GM23338 (cell line): ENCODE measurements around the gene HSPA12A. TPM values are rescaled to one million over a fixed set of nuclear protein-coding genes. Genes with fewer than 3 reads are reported as not detected.

Experiments
- ATAC-seq: fragments of 200-7000 bp; cut with Tn5 transposase; 3 replicates; pipeline ENCODE4 v1.9.1; 2020
- DNase-seq: peaks from one replicate; pipeline ENCODE4 v3.0.0-alpha.2; 2015; ENCODE audit warnings: low spot score
- H2AFZ ChIP-seq: fragments of 200-600 bp; sonication (generic); 2 replicates; pipeline ENCODE4 v1.8.0; 2016; ENCODE audit warnings: antibody characterized with exemption, mild to moderate bottlenecking, moderate library complexity
- H3F3A ChIP-seq: fragments of 200-600 bp; sonication (generic); replicated peaks from 2 replicates; pipeline ENCODE4 v1.8.0; 2017; ENCODE audit warnings: antibody characterized with exemption, mixed run types, low read depth
- H3K27ac ChIP-seq: fragments of 200-600 bp; sonication (generic); 2 replicates; pipeline ENCODE4 v1.6.1; 2016; ENCODE audit warnings: low read depth
- H3K27me3 ChIP-seq: fragments of 200-600 bp; sonication (generic); 2 replicates; pipeline ENCODE4 v1.8.0; 2016; ENCODE audit warnings: mild to moderate bottlenecking, mixed run types, moderate library complexity; ENCODE audit not compliant: insufficient read depth
- H3K36me3 ChIP-seq: fragments of 200-600 bp; sonication (generic); 2 replicates; pipeline ENCODE4 v1.8.0; 2016; ENCODE audit warnings: mild to moderate bottlenecking; ENCODE audit not compliant: insufficient read depth
- H3K4me1 ChIP-seq: fragments of 200-600 bp; sonication (generic); 2 replicates; pipeline ENCODE4 v1.8.0; 2016; ENCODE audit warnings: mild to moderate bottlenecking, moderate library complexity; ENCODE audit not compliant: insufficient read depth
- H3K4me2 ChIP-seq: fragments of 200-600 bp; sonication (generic); 2 replicates; pipeline ENCODE4 v1.7.1; 2017; ENCODE audit warnings: mixed run types
- H3K4me3 ChIP-seq: fragments of 200-600 bp; sonication (generic); 2 replicates; pipeline ENCODE4 v1.6.1; 2016; ENCODE audit warnings: mixed run types
- H3K79me2 ChIP-seq: fragments of 200-600 bp; sonication (generic); replicated peaks from 2 replicates; pipeline ENCODE4 v1.8.0; 2017; ENCODE audit warnings: mild to moderate bottlenecking; ENCODE audit not compliant: insufficient read depth
- H3K9me2 ChIP-seq: fragments of 200-600 bp; sonication (generic); 2 replicates; pipeline ENCODE4 v1.8.0; 2017; ENCODE audit not compliant: insufficient read depth
- H4K20me1 ChIP-seq: fragments of 200-600 bp; sonication (generic); replicated peaks from 2 replicates; pipeline ENCODE4 v1.8.0; 2017; ENCODE audit warnings: mild to moderate bottlenecking; ENCODE audit not compliant: insufficient read depth
- H3K27ac Mint-ChIP-seq: 2 replicates; pipeline ENCODE4 v1.8.0; 2020; ENCODE audit warnings: inconsistent platforms, mild to moderate bottlenecking, moderate library complexity, mixed read lengths
- H3K27me3 Mint-ChIP-seq: 3 replicates; pipeline ENCODE4 v1.8.0; 2022; ENCODE audit warnings: low read depth, mild to moderate bottlenecking, moderate library complexity, mixed read lengths, inconsistent platforms; ENCODE audit not compliant: insufficient read depth, poor library complexity
- H3K36me3 Mint-ChIP-seq: 3 replicates; pipeline ENCODE4 v1.8.0; 2021; ENCODE audit warnings: low read depth, mild to moderate bottlenecking, inconsistent platforms, moderate library complexity, mixed read lengths
- H3K4me1 Mint-ChIP-seq: 3 replicates; pipeline ENCODE4 v1.8.0; 2020; ENCODE audit warnings: mild to moderate bottlenecking, inconsistent platforms, mixed read lengths
- H3K4me3 Mint-ChIP-seq: 3 replicates; pipeline ENCODE4 v1.8.0; 2021; ENCODE audit warnings: moderate library complexity, mild to moderate bottlenecking, inconsistent platforms, mixed read lengths
- H3K9me3 Mint-ChIP-seq: 3 replicates; pipeline ENCODE4 v1.8.0; 2020; ENCODE audit warnings: moderate library complexity, mild to moderate bottlenecking, inconsistent platforms, mixed read lengths
- EZH2 ChIP-seq: fragments of 200-600 bp; sonication (generic); IDR thresholded peaks from one replicate; pipeline ENCODE4 v1.8.0; 2017; ENCODE audit warnings: antibody characterized with exemption, mild to moderate bottlenecking, low read depth; ENCODE audit not compliant: unreplicated experiment
- NANOG ChIP-seq: IDR thresholded peaks from 2 replicates; pipeline ENCODE4 v1.6.1; 2016; ENCODE audit warnings: antibody characterized with exemption, borderline replicate concordance
- STAT1 ChIP-seq: IDR thresholded peaks from one replicate; pipeline ENCODE4 v1.6.1; 2016; ENCODE audit warnings: antibody characterized with exemption; ENCODE audit not compliant: unreplicated experiment
- ZNF331 ChIP-seq: fragments of 250-450 bp; sonication (Bioruptor Pico); IDR thresholded peaks from 2 replicates; pipeline ENCODE4 v1.5.0; 2020; ENCODE audit warnings: low read depth, mild to moderate bottlenecking, moderate library complexity
- polyA plus RNA-seq: library from polyadenylated mRNA; unstranded; fragments of >200 nt; fragmentation: Nextera tagmentation; extraction: Ambion mirVana; gene quantifications from 2 replicates; pipeline ENCODE4 v1.2.1, GENCODE V29; 2016
- total RNA-seq: library from RNA; depleted of rRNA; stranded (reverse); fragments of >200 nt; shearing (Covaris generic); gene quantifications from 2 replicates; pipeline ENCODE4 v1.2.3, GENCODE V29; 2014
- TF ChIP-seq, protein P1 (sequence below): fragments of 250-450 bp; sonication (Bioruptor Pico); IDR thresholded peaks from 2 replicates; pipeline ENCODE4 v1.5.0; 2020; ENCODE audit warnings: mild to moderate bottlenecking, moderate library complexity
- TF ChIP-seq, protein P2 (sequence below), 2 experiments: fragments of 200-600 bp in 1 of 2; sonication (generic) in 1 of 2; conservative IDR thresholded peaks; 2 replicates each; pipeline versions ENCODE4 v1.5.1 to v1.6.1; 2016 to 2017; ENCODE audit warnings: antibody characterized with exemption in 2 of 2, low read depth in 2 of 2, mild to moderate bottlenecking in 2 of 2, moderate library complexity in 1 of 2

Gene HSPA12A
- total and polyA plus RNA-seq, 2 experiments from 2014 or later = 4.4 to 6.3 TPM

DNA sequence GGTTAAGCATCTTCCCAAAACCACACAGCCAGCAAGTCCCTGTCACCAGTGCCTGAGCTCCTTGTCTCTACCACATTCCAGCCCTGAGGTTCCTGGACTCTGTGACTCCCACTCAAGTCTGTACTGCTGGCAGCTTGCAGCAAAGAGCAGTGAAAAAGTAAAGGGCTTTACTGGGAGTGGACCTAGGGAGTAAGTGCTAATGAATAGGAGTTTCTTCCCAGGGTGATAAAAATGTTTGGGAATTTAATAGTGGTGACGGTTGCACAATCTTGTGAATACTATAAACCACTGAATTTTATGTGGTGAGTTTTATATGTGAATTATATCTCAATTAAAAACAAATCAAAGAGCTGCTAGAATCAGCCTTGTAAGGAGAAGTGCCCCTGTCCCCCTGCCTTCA lies 22.6 kb downstream of the HSPA12A start (continued):
- TF ChIP-seq, protein P1, sequence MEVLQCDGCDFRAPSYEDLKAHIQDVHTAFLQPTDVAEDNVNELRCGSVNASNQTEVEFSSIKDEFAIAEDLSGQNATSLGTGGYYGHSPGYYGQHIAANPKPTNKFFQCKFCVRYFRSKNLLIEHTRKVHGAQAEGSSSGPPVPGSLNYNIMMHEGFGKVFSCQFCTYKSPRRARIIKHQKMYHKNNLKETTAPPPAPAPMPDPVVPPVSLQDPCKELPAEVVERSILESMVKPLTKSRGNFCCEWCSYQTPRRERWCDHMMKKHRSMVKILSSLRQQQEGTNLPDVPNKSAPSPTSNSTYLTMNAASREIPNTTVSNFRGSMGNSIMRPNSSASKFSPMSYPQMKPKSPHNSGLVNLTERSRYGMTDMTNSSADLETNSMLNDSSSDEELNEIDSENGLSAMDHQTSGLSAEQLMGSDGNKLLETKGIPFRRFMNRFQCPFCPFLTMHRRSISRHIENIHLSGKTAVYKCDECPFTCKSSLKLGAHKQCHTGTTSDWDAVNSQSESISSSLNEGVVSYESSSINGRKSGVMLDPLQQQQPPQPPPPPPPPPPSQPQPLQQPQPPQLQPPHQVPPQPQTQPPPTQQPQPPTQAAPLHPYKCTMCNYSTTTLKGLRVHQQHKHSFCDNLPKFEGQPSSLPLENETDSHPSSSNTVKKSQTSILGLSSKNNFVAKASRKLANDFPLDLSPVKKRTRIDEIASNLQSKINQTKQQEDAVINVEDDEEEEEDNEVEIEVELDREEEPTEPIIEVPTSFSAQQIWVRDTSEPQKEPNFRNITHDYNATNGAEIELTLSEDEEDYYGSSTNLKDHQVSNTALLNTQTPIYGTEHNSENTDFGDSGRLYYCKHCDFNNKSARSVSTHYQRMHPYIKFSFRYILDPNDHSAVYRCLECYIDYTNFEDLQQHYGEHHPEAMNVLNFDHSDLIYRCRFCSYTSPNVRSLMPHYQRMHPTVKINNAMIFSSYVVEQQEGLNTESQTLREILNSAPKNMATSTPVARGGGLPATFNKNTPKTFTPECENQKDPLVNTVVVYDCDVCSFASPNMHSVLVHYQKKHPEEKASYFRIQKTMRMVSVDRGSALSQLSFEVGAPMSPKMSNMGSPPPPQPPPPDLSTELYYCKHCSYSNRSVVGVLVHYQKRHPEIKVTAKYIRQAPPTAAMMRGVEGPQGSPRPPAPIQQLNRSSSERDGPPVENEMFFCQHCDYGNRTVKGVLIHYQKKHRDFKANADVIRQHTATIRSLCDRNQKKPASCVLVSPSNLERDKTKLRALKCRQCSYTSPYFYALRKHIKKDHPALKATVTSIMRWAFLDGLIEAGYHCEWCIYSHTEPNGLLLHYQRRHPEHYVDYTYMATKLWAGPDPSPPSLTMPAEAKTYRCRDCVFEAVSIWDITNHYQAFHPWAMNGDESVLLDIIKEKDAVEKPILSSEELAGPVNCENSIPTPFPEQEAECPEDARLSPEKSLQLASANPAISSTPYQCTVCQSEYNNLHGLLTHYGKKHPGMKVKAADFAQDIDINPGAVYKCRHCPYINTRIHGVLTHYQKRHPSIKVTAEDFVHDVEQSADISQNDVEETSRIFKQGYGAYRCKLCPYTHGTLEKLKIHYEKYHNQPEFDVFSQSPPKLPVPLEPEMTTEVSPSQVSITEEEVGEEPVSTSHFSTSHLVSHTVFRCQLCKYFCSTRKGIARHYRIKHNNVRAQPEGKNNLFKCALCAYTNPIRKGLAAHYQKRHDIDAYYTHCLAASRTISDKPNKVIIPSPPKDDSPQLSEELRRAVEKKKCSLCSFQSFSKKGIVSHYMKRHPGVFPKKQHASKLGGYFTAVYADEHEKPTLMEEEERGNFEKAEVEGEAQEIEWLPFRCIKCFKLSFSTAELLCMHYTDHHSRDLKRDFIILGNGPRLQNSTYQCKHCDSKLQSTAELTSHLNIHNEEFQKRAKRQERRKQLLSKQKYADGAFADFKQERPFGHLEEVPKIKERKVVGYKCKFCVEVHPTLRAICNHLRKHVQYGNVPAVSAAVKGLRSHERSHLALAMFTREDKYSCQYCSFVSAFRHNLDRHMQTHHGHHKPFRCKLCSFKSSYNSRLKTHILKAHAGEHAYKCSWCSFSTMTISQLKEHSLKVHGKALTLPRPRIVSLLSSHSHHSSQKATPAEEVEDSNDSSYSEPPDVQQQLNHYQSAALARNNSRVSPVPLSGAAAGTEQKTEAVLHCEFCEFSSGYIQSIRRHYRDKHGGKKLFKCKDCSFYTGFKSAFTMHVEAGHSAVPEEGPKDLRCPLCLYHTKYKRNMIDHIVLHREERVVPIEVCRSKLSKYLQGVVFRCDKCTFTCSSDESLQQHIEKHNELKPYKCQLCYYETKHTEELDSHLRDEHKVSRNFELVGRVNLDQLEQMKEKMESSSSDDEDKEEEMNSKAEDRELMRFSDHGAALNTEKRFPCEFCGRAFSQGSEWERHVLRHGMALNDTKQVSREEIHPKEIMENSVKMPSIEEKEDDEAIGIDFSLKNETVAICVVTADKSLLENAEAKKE (CRISPR knock-in tag) = no peak
- TF ChIP-seq, protein P2, sequence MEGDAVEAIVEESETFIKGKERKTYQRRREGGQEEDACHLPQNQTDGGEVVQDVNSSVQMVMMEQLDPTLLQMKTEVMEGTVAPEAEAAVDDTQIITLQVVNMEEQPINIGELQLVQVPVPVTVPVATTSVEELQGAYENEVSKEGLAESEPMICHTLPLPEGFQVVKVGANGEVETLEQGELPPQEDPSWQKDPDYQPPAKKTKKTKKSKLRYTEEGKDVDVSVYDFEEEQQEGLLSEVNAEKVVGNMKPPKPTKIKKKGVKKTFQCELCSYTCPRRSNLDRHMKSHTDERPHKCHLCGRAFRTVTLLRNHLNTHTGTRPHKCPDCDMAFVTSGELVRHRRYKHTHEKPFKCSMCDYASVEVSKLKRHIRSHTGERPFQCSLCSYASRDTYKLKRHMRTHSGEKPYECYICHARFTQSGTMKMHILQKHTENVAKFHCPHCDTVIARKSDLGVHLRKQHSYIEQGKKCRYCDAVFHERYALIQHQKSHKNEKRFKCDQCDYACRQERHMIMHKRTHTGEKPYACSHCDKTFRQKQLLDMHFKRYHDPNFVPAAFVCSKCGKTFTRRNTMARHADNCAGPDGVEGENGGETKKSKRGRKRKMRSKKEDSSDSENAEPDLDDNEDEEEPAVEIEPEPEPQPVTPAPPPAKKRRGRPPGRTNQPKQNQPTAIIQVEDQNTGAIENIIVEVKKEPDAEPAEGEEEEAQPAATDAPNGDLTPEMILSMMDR (conservative IDR thresholded peaks at IDR 0.05; ENCODE audit: low read depth in 2 of 2) = no peak
- TF ChIP-seq NANOG (no peak), ZNF331 (CRISPR knock-in tag) (no peak), EZH2 (no peak), STAT1 (no peak)

DNA sequence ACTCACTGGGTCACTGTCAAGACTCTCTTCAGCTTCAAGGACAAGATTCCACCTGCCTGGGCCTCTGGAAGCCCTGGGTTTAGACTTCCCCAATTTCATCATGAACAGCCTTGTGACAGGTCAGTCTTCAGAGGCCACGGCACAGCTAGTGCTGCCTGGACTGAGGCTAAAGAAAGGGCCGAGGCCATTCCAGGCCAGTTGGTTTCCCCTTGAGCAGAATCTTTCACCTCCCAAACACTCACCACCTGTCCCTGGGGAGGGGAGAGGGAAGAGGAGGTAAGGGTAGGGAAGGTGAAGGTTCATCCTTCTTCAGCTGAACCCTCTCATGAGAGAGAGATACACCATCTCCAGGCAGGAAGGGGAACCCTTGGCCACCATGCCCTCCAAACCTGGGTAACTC lies 24.3 kb downstream of the HSPA12A start:
- no peaks in the 10 kb centered on the region for H3K36me3 Mint-ChIP-seq
- Histone ChIP-seq H3K27me3 (no peaks in the 10 kb centered on the region), H3F3A (no peaks in the 10 kb centered on the region), H3K36me3 (no peaks in the 10 kb centered on the region), H3K27ac (no peak overlapping the region), H4K20me1 (no peaks in the 10 kb centered on the region), H2AFZ (no peak overlapping the region), H3K4me1 (no peaks in the 10 kb centered on the region), H3K4me2 (no peak overlapping the region), H3K4me3 (no peak overlapping the region), H3K79me2 (no peaks in the 10 kb centered on the region), H3K9me2 (no peaks in the 10 kb centered on the region)
- ATAC-seq (no peak), DNase-seq (no peak)
- H3K27ac Mint-ChIP-seq = no peak overlapping the region
- H3K9me3 Mint-ChIP-seq = no peaks in the 10 kb centered on the region
- H3K4me1 Mint-ChIP-seq = peaks cover 14% of the 10 kb centered on the region
- H3K4me3 Mint-ChIP-seq = no peak overlapping the region
- no peaks in the 10 kb centered on the region for H3K27me3 Mint-ChIP-seq
- no peak for TF ChIP-seq NANOG
- TF ChIP-seq, protein P2 (conservative IDR thresholded peaks at IDR 0.05; ENCODE audit: low read depth in 2 of 2) = no peak
